Calu3 (cell line): ENCODE data around the gene TMCC1. TPM values are rescaled to one million over a fixed set of nuclear protein-coding genes. Genes with fewer than 3 reads are reported as not detected.

Source experiments
- BruUV-seq: library from RNA; stranded (reverse); fragments of 400-500 nt; replicated peaks from 2 replicates; lab custom pipeline; 2021; lab: Mats Ljungman, UMichigan
- CTCF ChIA-PET: fragments of 300-600 bp; sonication (Branson Sonifier 250); formaldehyde crosslinking; loops from one replicate; lab custom pipeline; 2022; ENCODE audit warnings: antibody characterized with exemption; lab: Charles Lee
- DNase-seq: peaks from one replicate; pipeline ENCODE4 v3.0.0; 2022
- H3K27ac Mint-ChIP-seq: one replicate; pipeline ENCODE4 v1.8.0; 2022; ENCODE audit warnings: mixed read lengths; ENCODE audit not compliant: unreplicated experiment
- H3K27me3 Mint-ChIP-seq: one replicate; pipeline ENCODE4 v1.8.0; 2022; ENCODE audit warnings: mixed read lengths; ENCODE audit not compliant: unreplicated experiment
- H3K36me3 Mint-ChIP-seq: one replicate; pipeline ENCODE4 v1.8.0; 2022; ENCODE audit warnings: mild to moderate bottlenecking, moderate library complexity, mixed read lengths; ENCODE audit not compliant: insufficient read depth, unreplicated experiment
- H3K4me1 Mint-ChIP-seq: one replicate; pipeline ENCODE4 v1.8.0; 2022; ENCODE audit warnings: mild to moderate bottlenecking, low read depth, mixed read lengths; ENCODE audit not compliant: unreplicated experiment
- H3K4me3 Mint-ChIP-seq: one replicate; pipeline ENCODE4 v1.8.0; 2022; ENCODE audit warnings: mild to moderate bottlenecking, low read depth, moderate library complexity, mixed read lengths; ENCODE audit not compliant: unreplicated experiment
- H3K9me3 Mint-ChIP-seq: one replicate; pipeline ENCODE4 v1.8.0; 2022; ENCODE audit warnings: low read depth, mixed read lengths; ENCODE audit not compliant: unreplicated experiment
- CTCF ChIP-seq: fragments of 200-600 bp; IDR thresholded peaks from one replicate; pipeline ENCODE4 v1.8.0; 2022; ENCODE audit warnings: antibody characterized with exemption; ENCODE audit not compliant: unreplicated experiment
- intact Hi-C: fragments of 100-400 bp; cut with micrococcal nuclease; formaldehyde crosslinking; loops from one replicate; pipeline ENCODE4 v1.10.0; 2022; ENCODE audit not compliant: unreplicated experiment
- total RNA-seq: library from RNA; stranded (reverse); gene quantifications from 2 replicates; pipeline ENCODE4 v1.2.3, GENCODE V29; 2022

The TMCC1 gene
- total RNA-seq, 1 experiment from 2014 or later: 57.2 TPM

- Mint-ChIP-seq H3K4me1 (peaks cover 51% of the 10 kb centered on the region), H3K27ac (peak overlapping the region; percentile 81), H3K9me3 (no peaks in the 10 kb centered on the region), H3K27me3 (peaks cover 64% of the 10 kb centered on the region), H3K36me3 (peaks cover 31% of the 10 kb centered on the region), H3K4me3 (peak overlapping the region; percentile 81)
- CTCF ChIA-PET: interaction anchor here (0.6 kb wide), 1 partner anchor 49 kb away, joined by 3 read pairs; no protein-coding TSS in a partner anchor
- BruUV-seq: no TSS peak
- intact Hi-C loops: no loop called here
- DNase-seq: no peak
- no peak for TF ChIP-seq CTCF
Observed at GRCh38 chr3:129607391-129608068, 286.0 kb downstream of the TMCC1 start.

- intact Hi-C loops: no loop called here
- no TSS peak for BruUV-seq
- peak within 1 kb of the TSS; percentile 81 for H3K4me3 Mint-ChIP-seq
Observed at GRCh38 chr3:129606636-129607390, 286.7 kb downstream of the TMCC1 start, which contains the start of gene PLXND1. TSS of gene PLXND1 (minus strand) at chr3:129606676. CDS start at chr3:129606639, 37 bp downstream.

GRCh38 chr3:129605922-129606635, 287.4 kb downstream of the TMCC1 start:
- Mint-ChIP-seq H3K27ac (peak overlapping the region; percentile 24), H3K36me3 (peaks cover 31% of the 10 kb centered on the region), H3K27me3 (peaks cover 73% of the 10 kb centered on the region), H3K9me3 (no peaks in the 10 kb centered on the region), H3K4me3 (peak overlapping the region; percentile 81), H3K4me1 (peaks cover 39% of the 10 kb centered on the region)
- intact Hi-C loops: no loop called here
- TF ChIP-seq CTCF: no peak
- peak; percentile 43 for DNase-seq
- no TSS peak for BruUV-seq
- CTCF ChIA-PET: interaction anchor here (0.7 to 1.7 kb wide), 4 partner anchors 10 to 223 kb away, joined by 3 to 7 read pairs (median 4); no protein-coding TSS in a partner anchor

More at GRCh38 chr3:129606636-129607390, 286.7 kb downstream of the TMCC1 start, which contains the start of gene PLXND1:
- Mint-ChIP-seq H3K27me3 (peaks cover 71% of the 10 kb centered on the region), H3K9me3 (no peaks in the 10 kb centered on the region), H3K4me1 (peaks cover 43% of the 10 kb centered on the region), H3K27ac (peak within 1 kb of the TSS; percentile 81), H3K36me3 (peaks cover 31% of the 10 kb centered on the region)
- no peak for TF ChIP-seq CTCF
- DNase-seq: peak; percentile 59
- CTCF ChIA-PET: interaction anchor here (0.6 to 1.7 kb wide), 2 partner anchors 48 to 117 kb away, joined by 3 to 7 read pairs; no protein-coding TSS in a partner anchor
